Limb (tissue), 2 donors: Measurements from ENCODE around the gene COMP.
A peak's percentile ranks its signal among the peaks of the same experiment; 100 is the strongest.

Source experiments
- DNase-seq, 2 donors: peaks; one replicate each; pipeline ENCODE4 v3.0.0-alpha.2; 2016; ENCODE audit errors: extremely low spot score in 2 of 2

The COMP gene

GRCh38 chr19:18770663-18771327, 20.3 kb downstream of the COMP start:
- no peak for DNase-seq

- no peak for DNase-seq
Observed at GRCh38 chr19:18769989-18770528, 21.0 kb downstream of the COMP start.

GRCh38 chr19:18768997-18769891, 21.9 kb downstream of the COMP start:
- no peak for DNase-seq

GRCh38 chr19:18768046-18768771, 22.9 kb downstream of the COMP start:
- peak in 1 of 2 donors; percentile 59 for DNase-seq

GRCh38 chr19:18765224-18765623, 25.9 kb downstream of the COMP start:
- DNase-seq, result no peak

GRCh38 chr19:18764591-18765051, 26.5 kb downstream of the COMP start:
- DNase-seq, result no peak

GRCh38 chr19:18763674-18764590, 27.2 kb downstream of the COMP start:
- no peak for DNase-seq

GRCh38 chr19:18762125-18763023, 28.7 kb downstream of the COMP start:
- DNase-seq, result peak; percentile 86 to 88

GRCh38 chr19:18761531-18762110, 29.5 kb downstream of the COMP start:
- no peak for DNase-seq

- DNase-seq, result no peak
Observed at GRCh38 chr19:18760440-18761383, 30.4 kb downstream of the COMP start.

GRCh38 chr19:18759995-18760426, 31.1 kb downstream of the COMP start:
- DNase-seq, result no peak

- no peak for DNase-seq
Observed at GRCh38 chr19:18759304-18759994, 31.7 kb downstream of the COMP start.

GRCh38 chr19:18756896-18757295, 34.2 kb downstream of the COMP start:
- no peak for DNase-seq

- DNase-seq, result no peak
Observed at GRCh38 chr19:18754501-18754900, 36.6 kb downstream of the COMP start.

- no peak for DNase-seq
Observed at GRCh38 chr19:18751571-18751970, 39.5 kb downstream of the COMP start.

GRCh38 chr19:18750295-18750970, 40.7 kb downstream of the COMP start:
- no peak for DNase-seq
